ENCODE data around the gene STT3A. TPM values are rescaled to one million over a fixed set of nuclear protein-coding genes. Genes with fewer than 3 reads are reported as not detected.

STT3A gene
- total RNA-seq, 2 experiments from 2014 or later, result 87.9 to 172 TPM

- intact Hi-C loops (cut with micrococcal nuclease; ENCODE audit: unreplicated experiment), result loop anchor here (10.0 kb wide), 1 partner anchor 646 kb away; the partner anchor contains the start of genes FOXRED1 and SRPRA
- BruUV-seq (replicated peaks), result no TSS peak
- no peak for DNase-seq (ENCODE audit: low spot score)
- ChIA-PET POLR2A (interaction anchor here (1.0 to 5.7 kb wide), 2 partner anchors 25 kb away, joined by 7 to 34 read pairs; partner anchors contain the start of gene STT3A), CTCF (ENCODE audit: unreplicated experiment) (no interaction called here)
- H3K9me3 ChIP-seq (ENCODE audit: low read length), result no peaks in the 10 kb centered on the region
- H4K20me1 ChIP-seq (ENCODE audit: insufficient read depth, low read length), result no peaks in the 10 kb centered on the region
- no peak overlapping the region for H3K27ac ChIP-seq (ENCODE audit: low read depth, low read length, poor library complexity, severe bottlenecking)
- no peaks in the 10 kb centered on the region for H3K4me1 ChIP-seq (ENCODE audit: insufficient read depth, low read length, poor library complexity, severe bottlenecking)
- TF ChIP-seq CTCF (conservative IDR thresholded peaks at IDR 0.05; ENCODE audit: low read length), result no peak
- TF ChIP-seq EZH2phosphoT487 (IDR thresholded peaks at IDR 0.05; ENCODE audit: borderline replicate concordance, low read depth, low read length), result no peak
- H3K4me3 ChIP-seq (ENCODE audit: low read depth, low read length, poor library complexity, severe bottlenecking), result no peak overlapping the region
- H3K36me3 ChIP-seq (ENCODE audit: insufficient read depth, low read length), result peaks cover 97% of the 10 kb centered on the region
- peaks cover 6% of the 10 kb centered on the region for H3K79me2 ChIP-seq (ENCODE audit: insufficient read depth, low read depth, low read length)
- no peak overlapping the region for H2AFZ ChIP-seq (ENCODE audit: low read length)
- no peaks in the 10 kb centered on the region for H3K9me2 ChIP-seq (ENCODE audit: insufficient read depth, low read length)
- H3K4me2 ChIP-seq (ENCODE audit: low read length), result no peak overlapping the region
These were observed 25.7 kb downstream of the STT3A start for GRCh38 chr11:125618383-125618782.

- Histone ChIP-seq H3K4me3 (ENCODE audit: low read depth, low read length, poor library complexity, severe bottlenecking) (no peak overlapping the region), H3K9me3 (ENCODE audit: low read length) (no peaks in the 10 kb centered on the region), H3K9me2 (ENCODE audit: insufficient read depth, low read length) (no peaks in the 10 kb centered on the region), H3K36me3 (ENCODE audit: insufficient read depth, low read length) (peaks cover 81% of the 10 kb centered on the region), H3K4me2 (ENCODE audit: low read length) (no peak overlapping the region), H3K4me1 (ENCODE audit: insufficient read depth, low read length, poor library complexity, severe bottlenecking) (peaks cover 8% of the 10 kb centered on the region), H3K27ac (ENCODE audit: low read depth, low read length, poor library complexity, severe bottlenecking) (no peak overlapping the region), H4K20me1 (ENCODE audit: insufficient read depth, low read length) (peaks cover 5% of the 10 kb centered on the region; the same call in 1 of the 2 replicates), H2AFZ (ENCODE audit: low read length) (no peak overlapping the region), H3K79me2 (ENCODE audit: insufficient read depth, low read depth, low read length) (peaks cover 19% of the 10 kb centered on the region)
- CTCF ChIA-PET (ENCODE audit: unreplicated experiment), result interaction anchor here (0.6 kb wide), 1 partner anchor 266 kb away, joined by 3 read pairs; no protein-coding TSS in a partner anchor
- TF ChIP-seq EZH2phosphoT487 (IDR thresholded peaks at IDR 0.05; ENCODE audit: borderline replicate concordance, low read depth, low read length), result no peak
- TF ChIP-seq CTCF (conservative IDR thresholded peaks at IDR 0.05; ENCODE audit: low read length), result no peak
- POLR2A ChIA-PET, result interaction anchor here (0.6 to 5.7 kb wide), 3 partner anchors 9 to 597 kb away, joined by 3 to 34 read pairs (median 6); partner anchors contain the start of gene STT3A
- no TSS peak for BruUV-seq (replicated peaks)
- DNase-seq (ENCODE audit: low spot score), result no peak
- intact Hi-C loops (cut with micrococcal nuclease; ENCODE audit: unreplicated experiment), result loop anchor here (2.0 kb wide), 1 partner anchor 17 kb away; no protein-coding TSS in a partner anchor
These were observed 29.3 kb downstream of the STT3A start for GRCh38 chr11:125621995-125622394.

DNA sequence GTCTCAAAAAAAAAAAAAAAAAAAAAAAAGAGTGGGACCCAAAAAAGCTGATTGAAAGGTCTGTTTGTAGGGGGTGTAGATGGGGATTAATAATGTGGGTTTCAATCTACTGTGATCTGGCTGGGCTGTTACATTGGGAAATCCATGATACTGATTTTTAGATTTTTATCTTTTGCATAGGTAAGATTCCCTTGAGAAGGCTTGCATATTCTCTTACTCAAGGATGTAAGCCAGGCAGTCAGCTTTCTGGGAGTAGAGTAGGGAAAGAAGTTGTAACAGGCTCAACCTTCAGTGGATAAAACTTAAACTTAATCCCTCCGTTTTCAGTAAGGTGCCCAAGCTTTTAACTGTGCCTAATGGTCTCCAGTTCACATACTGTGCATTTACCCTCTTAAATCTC is 30.4 kb downstream of the STT3A start:
- POLR2A ChIA-PET, result interaction anchor here (0.6 to 5.7 kb wide), 3 partner anchors 8 to 684 kb away, joined by 4 to 34 read pairs (median 6); partner anchors contain the start of gene STT3A
- TF ChIP-seq CTCF (conservative IDR thresholded peaks at IDR 0.05; ENCODE audit: low read length) (no peak), EZH2phosphoT487 (IDR thresholded peaks at IDR 0.05; ENCODE audit: borderline replicate concordance, low read depth, low read length) (no peak)
- H3K9me2 ChIP-seq (ENCODE audit: insufficient read depth, low read length), result no peaks in the 10 kb centered on the region
- H3K4me2 ChIP-seq (ENCODE audit: low read length), result no peak overlapping the region
- H3K79me2 ChIP-seq (ENCODE audit: insufficient read depth, low read depth, low read length), result peaks cover 29% of the 10 kb centered on the region
- H3K36me3 ChIP-seq (ENCODE audit: insufficient read depth, low read length), result peaks cover 81% of the 10 kb centered on the region
- peaks cover 15% of the 10 kb centered on the region; the same call in 1 of the 2 replicates for H4K20me1 ChIP-seq (ENCODE audit: insufficient read depth, low read length)
- no peak overlapping the region for H2AFZ ChIP-seq (ENCODE audit: low read length)
- CTCF ChIA-PET (ENCODE audit: unreplicated experiment), result no interaction called here
- no peak overlapping the region for H3K4me3 ChIP-seq (ENCODE audit: low read depth, low read length, poor library complexity, severe bottlenecking)
- H3K9me3 ChIP-seq (ENCODE audit: low read length), result no peaks in the 10 kb centered on the region
- BruUV-seq (replicated peaks), result no TSS peak
- intact Hi-C loops (cut with micrococcal nuclease; ENCODE audit: unreplicated experiment), result no loop called here
- peaks cover 19% of the 10 kb centered on the region for H3K4me1 ChIP-seq (ENCODE audit: insufficient read depth, low read length, poor library complexity, severe bottlenecking)
- no peak overlapping the region for H3K27ac ChIP-seq (ENCODE audit: low read depth, low read length, poor library complexity, severe bottlenecking)
- DNase-seq (ENCODE audit: low spot score), result no peak
